K562 (cell line): ENCODE data around the gene CDH7.

Experiments
- KDM1A ChIP-seq, 2 experiments: fragments of 450-650 bp; IDR thresholded peaks; 2 replicates each; pipeline ENCODE4 v1.6.1; 2016; ENCODE audit warnings: mild to moderate bottlenecking in 2 of 2
- PHB2 ChIP-seq: fragments of 450-650 bp; IDR thresholded peaks from 2 replicates; pipeline ENCODE4 v1.6.1; 2017; ENCODE audit warnings: low read depth
- POLR2AphosphoS5 ChIP-seq: IDR thresholded peaks from 2 replicates; pipeline ENCODE4 v1.6.1; 2011; ENCODE audit warnings: mild to moderate bottlenecking, low read depth, low read length, moderate library complexity; ENCODE audit not compliant: control insufficient read depth, insufficient read depth
- RNF2 ChIP-seq: sonication (generic); IDR thresholded peaks from 2 replicates; pipeline ENCODE4 v1.6.1; 2016
- WHSC1 ChIP-seq: IDR thresholded peaks from one replicate; pipeline ENCODE4 v1.6.1; 2012; ENCODE audit warnings: low read length, control low read depth, inconsistent platforms
- ZNF274 ChIP-seq: IDR thresholded peaks from 2 replicates; pipeline ENCODE4 v1.6.1; 2011; ENCODE audit warnings: low read depth, mild to moderate bottlenecking, low read length, moderate library complexity, borderline replicate concordance
- TF ChIP-seq, protein P1 (sequence below): fragments of 250-450 bp; sonication (Bioruptor Pico); IDR thresholded peaks from 2 replicates; pipeline ENCODE4 v1.5.0; 2020; ENCODE audit warnings: mild to moderate bottlenecking, borderline replicate concordance
- TF ChIP-seq, protein P2 (sequence below): fragments of 450-650 bp; IDR thresholded peaks from 2 replicates; pipeline ENCODE4 v1.7.1; 2018; ENCODE audit warnings: mild to moderate bottlenecking, low read depth; ENCODE audit not compliant: partially characterized antibody
- TF ChIP-seq, protein P3 (sequence below): sonication (generic); formaldehyde crosslinking; IDR thresholded peaks from 2 replicates; pipeline ENCODE4 v1.8.1; 2023; ENCODE audit warnings: missing genetic modification reagents, mild to moderate bottlenecking, borderline replicate concordance

DNA sequence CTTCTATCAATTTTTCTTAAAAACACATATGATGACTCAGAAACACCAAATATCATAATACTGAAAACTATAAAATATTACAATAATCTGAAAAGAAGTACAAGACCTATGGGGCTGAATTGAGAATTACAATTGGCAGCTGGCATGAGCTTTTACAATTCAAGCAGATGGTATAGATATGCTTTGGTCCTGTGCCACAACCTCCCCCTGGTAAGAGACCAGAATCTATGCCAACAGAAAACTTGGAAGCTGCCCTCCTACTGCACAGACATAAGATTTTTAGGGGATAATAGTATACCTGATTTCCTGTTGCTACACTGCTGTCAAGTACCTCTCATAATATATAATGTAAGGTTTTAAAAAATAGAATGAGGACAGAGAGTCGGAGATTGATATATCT is 46.8 kb upstream of the CDH7 start:
- TF ChIP-seq, protein P1, sequence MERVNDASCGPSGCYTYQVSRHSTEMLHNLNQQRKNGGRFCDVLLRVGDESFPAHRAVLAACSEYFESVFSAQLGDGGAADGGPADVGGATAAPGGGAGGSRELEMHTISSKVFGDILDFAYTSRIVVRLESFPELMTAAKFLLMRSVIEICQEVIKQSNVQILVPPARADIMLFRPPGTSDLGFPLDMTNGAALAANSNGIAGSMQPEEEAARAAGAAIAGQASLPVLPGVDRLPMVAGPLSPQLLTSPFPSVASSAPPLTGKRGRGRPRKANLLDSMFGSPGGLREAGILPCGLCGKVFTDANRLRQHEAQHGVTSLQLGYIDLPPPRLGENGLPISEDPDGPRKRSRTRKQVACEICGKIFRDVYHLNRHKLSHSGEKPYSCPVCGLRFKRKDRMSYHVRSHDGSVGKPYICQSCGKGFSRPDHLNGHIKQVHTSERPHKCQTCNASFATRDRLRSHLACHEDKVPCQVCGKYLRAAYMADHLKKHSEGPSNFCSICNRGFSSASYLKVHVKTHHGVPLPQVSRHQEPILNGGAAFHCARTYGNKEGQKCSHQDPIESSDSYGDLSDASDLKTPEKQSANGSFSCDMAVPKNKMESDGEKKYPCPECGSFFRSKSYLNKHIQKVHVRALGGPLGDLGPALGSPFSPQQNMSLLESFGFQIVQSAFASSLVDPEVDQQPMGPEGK (CRISPR knock-in tag), result no peak
- TF ChIP-seq ZNF274, result no peak
- TF ChIP-seq, protein P2, sequence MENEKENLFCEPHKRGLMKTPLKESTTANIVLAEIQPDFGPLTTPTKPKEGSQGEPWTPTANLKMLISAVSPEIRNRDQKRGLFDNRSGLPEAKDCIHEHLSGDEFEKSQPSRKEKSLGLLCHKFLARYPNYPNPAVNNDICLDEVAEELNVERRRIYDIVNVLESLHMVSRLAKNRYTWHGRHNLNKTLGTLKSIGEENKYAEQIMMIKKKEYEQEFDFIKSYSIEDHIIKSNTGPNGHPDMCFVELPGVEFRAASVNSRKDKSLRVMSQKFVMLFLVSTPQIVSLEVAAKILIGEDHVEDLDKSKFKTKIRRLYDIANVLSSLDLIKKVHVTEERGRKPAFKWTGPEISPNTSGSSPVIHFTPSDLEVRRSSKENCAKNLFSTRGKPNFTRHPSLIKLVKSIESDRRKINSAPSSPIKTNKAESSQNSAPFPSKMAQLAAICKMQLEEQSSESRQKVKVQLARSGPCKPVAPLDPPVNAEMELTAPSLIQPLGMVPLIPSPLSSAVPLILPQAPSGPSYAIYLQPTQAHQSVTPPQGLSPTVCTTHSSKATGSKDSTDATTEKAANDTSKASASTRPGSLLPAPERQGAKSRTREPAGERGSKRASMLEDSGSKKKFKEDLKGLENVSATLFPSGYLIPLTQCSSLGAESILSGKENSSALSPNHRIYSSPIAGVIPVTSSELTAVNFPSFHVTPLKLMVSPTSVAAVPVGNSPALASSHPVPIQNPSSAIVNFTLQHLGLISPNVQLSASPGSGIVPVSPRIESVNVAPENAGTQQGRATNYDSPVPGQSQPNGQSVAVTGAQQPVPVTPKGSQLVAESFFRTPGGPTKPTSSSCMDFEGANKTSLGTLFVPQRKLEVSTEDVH, result no peak
- TF ChIP-seq POLR2AphosphoS5, result no peak
- TF ChIP-seq PHB2, result no peak
- TF ChIP-seq, protein P3, sequence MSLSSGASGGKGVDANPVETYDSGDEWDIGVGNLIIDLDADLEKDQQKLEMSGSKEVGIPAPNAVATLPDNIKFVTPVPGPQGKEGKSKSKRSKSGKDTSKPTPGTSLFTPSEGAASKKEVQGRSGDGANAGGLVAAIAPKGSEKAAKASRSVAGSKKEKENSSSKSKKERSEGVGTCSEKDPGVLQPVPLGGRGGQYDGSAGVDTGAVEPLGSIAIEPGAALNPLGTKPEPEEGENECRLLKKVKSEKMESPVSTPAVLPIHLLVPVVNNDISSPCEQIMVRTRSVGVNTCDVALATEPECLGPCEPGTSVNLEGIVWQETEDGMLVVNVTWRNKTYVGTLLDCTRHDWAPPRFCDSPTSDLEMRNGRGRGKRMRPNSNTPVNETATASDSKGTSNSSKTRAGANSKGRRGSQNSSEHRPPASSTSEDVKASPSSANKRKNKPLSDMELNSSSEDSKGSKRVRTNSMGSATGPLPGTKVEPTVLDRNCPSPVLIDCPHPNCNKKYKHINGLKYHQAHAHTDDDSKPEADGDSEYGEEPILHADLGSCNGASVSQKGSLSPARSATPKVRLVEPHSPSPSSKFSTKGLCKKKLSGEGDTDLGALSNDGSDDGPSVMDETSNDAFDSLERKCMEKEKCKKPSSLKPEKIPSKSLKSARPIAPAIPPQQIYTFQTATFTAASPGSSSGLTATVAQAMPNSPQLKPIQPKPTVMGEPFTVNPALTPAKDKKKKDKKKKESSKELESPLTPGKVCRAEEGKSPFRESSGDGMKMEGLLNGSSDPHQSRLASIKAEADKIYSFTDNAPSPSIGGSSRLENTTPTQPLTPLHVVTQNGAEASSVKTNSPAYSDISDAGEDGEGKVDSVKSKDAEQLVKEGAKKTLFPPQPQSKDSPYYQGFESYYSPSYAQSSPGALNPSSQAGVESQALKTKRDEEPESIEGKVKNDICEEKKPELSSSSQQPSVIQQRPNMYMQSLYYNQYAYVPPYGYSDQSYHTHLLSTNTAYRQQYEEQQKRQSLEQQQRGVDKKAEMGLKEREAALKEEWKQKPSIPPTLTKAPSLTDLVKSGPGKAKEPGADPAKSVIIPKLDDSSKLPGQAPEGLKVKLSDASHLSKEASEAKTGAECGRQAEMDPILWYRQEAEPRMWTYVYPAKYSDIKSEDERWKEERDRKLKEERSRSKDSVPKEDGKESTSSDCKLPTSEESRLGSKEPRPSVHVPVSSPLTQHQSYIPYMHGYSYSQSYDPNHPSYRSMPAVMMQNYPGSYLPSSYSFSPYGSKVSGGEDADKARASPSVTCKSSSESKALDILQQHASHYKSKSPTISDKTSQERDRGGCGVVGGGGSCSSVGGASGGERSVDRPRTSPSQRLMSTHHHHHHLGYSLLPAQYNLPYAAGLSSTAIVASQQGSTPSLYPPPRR (CRISPR knock-in tag), result no peak
- no peak for TF ChIP-seq WHSC1
- TF ChIP-seq KDM1A (IDR thresholded peaks at IDR 0.05), result no peak
- no peak for TF ChIP-seq RNF2
